Left lung (tissue), 10 donors: Measurements from ENCODE around the gene TBC1D25. TPM values are rescaled to one million over a fixed set of nuclear protein-coding genes. Genes with fewer than 3 reads are reported as not detected.

ENCODE experiments used
- ATAC-seq: fragments of 200-7000 bp; cut with Tn5 transposase; one replicate; pipeline ENCODE4 v1.9.1; 2020; ENCODE audit warnings: moderate library complexity
- DNase-seq, 4 donors: peaks; one replicate each; pipeline ENCODE4 v3.0.0-alpha.2; 2013 to 2020
- H3K27ac ChIP-seq, 2 donors: fragments of 200-600 bp; sonication (generic) in 1 of 2; one replicate each; pipeline versions ENCODE4 v1.5.0 to v1.8.0; 2020 to 2021
- H3K27me3 ChIP-seq, 2 donors: fragments of 200-600 bp; sonication (generic) in 1 of 2; one replicate each; pipeline versions ENCODE4 v1.5.0 to v1.8.0; 2020 to 2021
- H3K36me3 ChIP-seq, 2 donors: fragments of 200-600 bp; sonication (generic) in 1 of 2; one replicate each; pipeline versions ENCODE4 v1.5.0 to v1.8.0; 2020 to 2021
- H3K4me1 ChIP-seq, 2 donors: fragments of 200-600 bp; one replicate each; pipeline ENCODE4 v1.8.0; 2021
- H3K4me3 ChIP-seq, 2 donors: fragments of 200-600 bp; sonication (generic) in 1 of 2; one replicate each; pipeline versions ENCODE4 v1.5.0 to v1.8.0; 2020 to 2021; ENCODE audit warnings: mild to moderate bottlenecking in 1 of 2
- H3K9me3 ChIP-seq, 2 donors: fragments of 200-600 bp; sonication (generic) in 1 of 2; one replicate each; pipeline versions ENCODE4 v1.5.0 to v1.8.0; 2020 to 2021
- CTCF ChIP-seq, 2 donors: fragments of 200-600 bp; sonication (generic) in 1 of 2; IDR thresholded peaks; one replicate each; pipeline versions ENCODE4 v1.5.0 to v1.8.0; 2021; ENCODE audit warnings: antibody characterized with exemption in 2 of 2
- intact Hi-C, 2 donors: fragments of 100-400 bp; cut with DNase I; formaldehyde crosslinking; loops; one replicate each; pipeline versions ENCODE4 v1.11.2 to v1.14.2; 2022
- polyA plus RNA-seq, 6 donors: library from polyadenylated mRNA; unstranded; fragments of 120-200 nt; gene quantifications; one replicate each; pipeline ENCODE4 v1.2.1, GENCODE V29; 2013; ENCODE audit not compliant: insufficient read length in 6 of 6
- total RNA-seq, 2 donors: library from RNA; stranded (reverse); fragmentation: NEBNext Ultra II Directional; extraction: Animal tissue kit (Norgen Biotek cat#: 25700); gene quantifications; one replicate each; pipeline ENCODE4 v1.2.1, GENCODE V29; 2021
- donor health status: DM: no; HTN: yes; CAD: no.
- donor health status: DM: no; HTN: no; CAD: no.

TBC1D25 gene
- total and polyA plus RNA-seq, 8 donors, result 8.7 to 15.2 (median 9.9) TPM

- ATAC-seq (no peak), DNase-seq (no peak)
- no peaks in the 10 kb centered on the region for H3K27me3 ChIP-seq
- H3K4me3 ChIP-seq, result no peak overlapping the region
- peaks cover 0 to 58% of the 10 kb centered on the region in 2 donors for H3K36me3 ChIP-seq
- H3K27ac ChIP-seq, result no peak overlapping the region
- intact Hi-C loops, result no loop called here
- no peaks in the 10 kb centered on the region for H3K9me3 ChIP-seq
- TF ChIP-seq CTCF (IDR thresholded peaks at IDR 0.05), result no peak
- H3K4me1 ChIP-seq, result no peaks in the 10 kb centered on the region
These were observed 65.2 kb downstream of the TBC1D25 start for GRCh38 chrX:48604701-48605100.

- Histone ChIP-seq H3K27me3 (no peaks in the 10 kb centered on the region), H3K36me3 (peaks cover 0 to 44% of the 10 kb centered on the region in 2 donors), H3K4me1 (no peaks in the 10 kb centered on the region), H3K27ac (no peak overlapping the region), H3K9me3 (no peaks in the 10 kb centered on the region), H3K4me3 (no peak overlapping the region)
- DNase-seq, result no peak
- intact Hi-C loops, result no loop called here
- ATAC-seq, result no peak
- TF ChIP-seq CTCF (IDR thresholded peaks at IDR 0.05), result no peak
These were observed 66.6 kb downstream of the TBC1D25 start for GRCh38 chrX:48606091-48606490.

GRCh38 chrX:48611703-48612102 lies 72.2 kb downstream of the TBC1D25 start:
- no peak for DNase-seq
- H3K4me1 ChIP-seq, result no peaks in the 10 kb centered on the region
- H3K4me3 ChIP-seq, result no peak overlapping the region
- TF ChIP-seq CTCF (IDR thresholded peaks at IDR 0.05), result no peak
- intact Hi-C loops, result no loop called here
- no peak overlapping the region for H3K27ac ChIP-seq
- no peak for ATAC-seq
- no peaks in the 10 kb centered on the region for H3K27me3 ChIP-seq
- no peaks in the 10 kb centered on the region for H3K36me3 ChIP-seq
- no peaks in the 10 kb centered on the region for H3K9me3 ChIP-seq

Other genes with a start within 250 kb of the TBC1D25 start
- gene SSX3, start 183.0 kb upstream of the TBC1D25 start, total RNA-seq, result not detected
- not detected for gene SSX3, start 183.0 kb upstream of the TBC1D25 start, polyA plus RNA-seq
- gene SSX4, start 156.2 kb upstream of the TBC1D25 start, total RNA-seq, result not detected
- gene SSX4, start 156.2 kb upstream of the TBC1D25 start, polyA plus RNA-seq, result not detected
- not detected for gene SSX4B, start 127.8 kb upstream of the TBC1D25 start, total RNA-seq
- gene SSX4B, start 127.8 kb upstream of the TBC1D25 start, polyA plus RNA-seq, result not detected
- 10 to 100 TPM; 21.2 to 70.7 TPM for gene SLC38A5, start 69.5 kb upstream of the TBC1D25 start, total RNA-seq
- 10 to 100 TPM; 33.5 to 68.9 (median 38.6) TPM for gene SLC38A5, start 69.5 kb upstream of the TBC1D25 start, polyA plus RNA-seq
- 10 to 100 TPM; 33.7 to 46.6 TPM for gene FTSJ1, start 63.5 kb upstream of the TBC1D25 start, total RNA-seq
- gene FTSJ1, start 63.5 kb upstream of the TBC1D25 start, polyA plus RNA-seq, result 10 to 100 TPM; 36.0 to 46.3 (median 38.8) TPM
- 10 to 100 TPM in 1 of 2 donors, 1 to 10 TPM in 1; 8.4 to 12.2 TPM for gene PORCN, start 30.7 kb upstream of the TBC1D25 start, total RNA-seq
- gene PORCN, start 30.7 kb upstream of the TBC1D25 start, polyA plus RNA-seq, result 1 to 10 TPM; 6.7 to 9.9 (median 8.5) TPM
- 100 to 1,000 TPM in 1 of 2 donors, 10 to 100 TPM in 1; 74.2 to 200 TPM for gene EBP, start 17.9 kb upstream of the TBC1D25 start, total RNA-seq
- gene EBP, start 17.9 kb upstream of the TBC1D25 start, polyA plus RNA-seq, result 10 to 100 TPM; 32.6 to 40.6 (median 33.4) TPM
- gene RBM3, start 34.8 kb downstream of the TBC1D25 start, total RNA-seq, result 100 to 1,000 TPM in 1 of 2 donors, 10 to 100 TPM in 1; 82.3 to 217 TPM
- 100 to 1,000 TPM; 350 to 454 (median 390) TPM for gene RBM3, start 34.8 kb downstream of the TBC1D25 start, polyA plus RNA-seq
- gene WDR13, start 57.8 kb downstream of the TBC1D25 start, total RNA-seq, result 100 to 1,000 TPM; 108 to 114 TPM
- gene WDR13, start 57.8 kb downstream of the TBC1D25 start, polyA plus RNA-seq, result 100 to 1,000 TPM in 5 of 6 donors, 10 to 100 TPM in 1; 97.5 to 145 (median 112) TPM
- 10 to 100 TPM; 16.4 to 49.1 TPM for gene WAS, start 144.1 kb downstream of the TBC1D25 start, total RNA-seq
- 1 to 10 TPM; 4.1 to 5.1 (median 4.3) TPM for gene WAS, start 144.1 kb downstream of the TBC1D25 start, polyA plus RNA-seq
- 1 to 10 TPM; 5.0 to 6.2 TPM for gene SUV39H1, start 157.0 kb downstream of the TBC1D25 start, total RNA-seq
- 1 to 10 TPM; 6.0 to 8.4 (median 6.7) TPM for gene SUV39H1, start 157.0 kb downstream of the TBC1D25 start, polyA plus RNA-seq
- 1 to 10 TPM in 1 of 2 donors, under 1 TPM in 1; 0.84 to 2.5 TPM for gene GLOD5, start 222.0 kb downstream of the TBC1D25 start, total RNA-seq
- gene GLOD5, start 222.0 kb downstream of the TBC1D25 start, polyA plus RNA-seq, result 1 to 10 TPM; 1.3 to 2.3 (median 1.6) TPM
- under 1 TPM; 0.47 to 0.55 TPM for gene GATA1, start 246.9 kb downstream of the TBC1D25 start, total RNA-seq
- gene GATA1, start 246.9 kb downstream of the TBC1D25 start, polyA plus RNA-seq, result 1 to 10 TPM in 3 of 6 donors, under 1 TPM in 3; 0.65 to 1.3 (median 0.97) TPM